GM21390 (cell line): ENCODE measurements around the gene TWSG1.
A peak's percentile ranks its signal among the peaks of the same experiment; 100 is the strongest.
"Not testable (repeated sequence)": the region's sequence is repeated elsewhere in the genome, so short reads cannot be mapped to it uniquely, and the experiment has no call there.

Experiments
- ATAC-seq: cut with Tn5 transposase; IDR thresholded peaks from one replicate; pipeline ENCODE4 v1.9.1; 2021; ENCODE audit not compliant: unreplicated experiment

TWSG1 gene

GRCh38 chr18:9386879-9387278 is 52.3 kb downstream of the TWSG1 start:
- no peak for ATAC-seq

GRCh38 chr18:9387891-9388290 is 53.3 kb downstream of the TWSG1 start:
- ATAC-seq: no peak

GRCh38 chr18:9389706-9390105 is 55.1 kb downstream of the TWSG1 start:
- ATAC-seq: no peak

GRCh38 chr18:9392726-9393125 is 58.2 kb downstream of the TWSG1 start:
- no peak for ATAC-seq

- ATAC-seq: no peak
Measured at GRCh38 chr18:9394046-9394445, 59.5 kb downstream of the TWSG1 start.

- ATAC-seq: no peak
Measured at GRCh38 chr18:9400197-9400596, 65.6 kb downstream of the TWSG1 start.

- ATAC-seq: no peak
Measured at GRCh38 chr18:9401176-9401575, 66.6 kb downstream of the TWSG1 start.

- ATAC-seq: not testable (repeated sequence)
Measured at GRCh38 chr18:9402358-9403007, 67.9 kb downstream of the TWSG1 start.

GRCh38 chr18:9403795-9404564 is 69.4 kb downstream of the TWSG1 start:
- ATAC-seq: no peak

GRCh38 chr18:9404565-9405060 is 70.0 kb downstream of the TWSG1 start:
- ATAC-seq: peak; percentile 61

GRCh38 chr18:9405130-9405529 is 70.6 kb downstream of the TWSG1 start:
- ATAC-seq: no peak

GRCh38 chr18:9405977-9406376 is 71.4 kb downstream of the TWSG1 start:
- no peak for ATAC-seq

- no peak for ATAC-seq
Measured at GRCh38 chr18:9410515-9410914, 75.9 kb downstream of the TWSG1 start.

- ATAC-seq: no peak
Measured at GRCh38 chr18:9413576-9413975, 79.0 kb downstream of the TWSG1 start.

GRCh38 chr18:9416563-9417072 is 82.0 kb downstream of the TWSG1 start:
- no peak for ATAC-seq

GRCh38 chr18:9417073-9417851 is 82.7 kb downstream of the TWSG1 start:
- no peak for ATAC-seq

GRCh38 chr18:9418047-9418690 is 83.6 kb downstream of the TWSG1 start:
- no peak for ATAC-seq

GRCh38 chr18:9419956-9420631 is 85.5 kb downstream of the TWSG1 start:
- ATAC-seq: no peak

GRCh38 chr18:9421096-9421900 is 86.7 kb downstream of the TWSG1 start:
- ATAC-seq: no peak
